H1 (cell line): ENCODE data around the gene OTOS.

Experiments
- EP300 ChIP-seq, 2 experiments: IDR thresholded peaks; 1 replicate in 1 of 2; 2 replicates in 1 of 2; pipeline ENCODE4 v1.6.1; 2011 to 2012; ENCODE audit warnings: low read depth in 2 of 2, low read length in 2 of 2, mild to moderate bottlenecking in 2 of 2, borderline replicate concordance in 1 of 2, inconsistent platforms in 1 of 2, moderate library complexity in 1 of 2
- GABPA ChIP-seq: IDR thresholded peaks from 2 replicates; pipeline ENCODE4 v1.6.1; 2011; ENCODE audit warnings: mild to moderate bottlenecking, low read length, moderate library complexity, borderline replicate concordance; ENCODE audit not compliant: insufficient read depth
- JUND ChIP-seq: IDR thresholded peaks from 2 replicates; pipeline ENCODE4 v1.6.1; 2011; ENCODE audit warnings: mild to moderate bottlenecking, improper control_type of control experiment, low read length
- POLR2A ChIP-seq, 2 experiments: IDR thresholded peaks; 1 replicate in 1 of 2; 2 replicates in 1 of 2; pipeline ENCODE4 v1.6.1; 2011; ENCODE audit warnings: low read depth in 2 of 2, low read length in 2 of 2, mild to moderate bottlenecking in 2 of 2; ENCODE audit errors: control extremely low read depth in 1 of 2
- POLR2AphosphoS5 ChIP-seq: IDR thresholded peaks from 2 replicates; pipeline ENCODE4 v1.6.1; 2011; ENCODE audit warnings: low read depth, low read length
- SP1 ChIP-seq: IDR thresholded peaks from 2 replicates; pipeline ENCODE4 v1.6.1; 2011; ENCODE audit warnings: low read depth, low read length
- TF ChIP-seq, protein P1 (sequence below), 3 experiments: IDR thresholded peaks; 1 replicate in 2 of 3; 2 replicates in 1 of 3; pipeline versions ENCODE4 v1.5.1 to v1.6.1; 2011; ENCODE audit warnings: low read length in 3 of 3, mild to moderate bottlenecking in 3 of 3, inconsistent platforms in 2 of 3, low read depth in 1 of 3, moderate library complexity in 1 of 3; ENCODE audit not compliant: insufficient read depth in 1 of 3; ENCODE audit errors: control extremely low read depth in 1 of 3

GRCh38 chr2:240162939-240163714 is 22.7 kb upstream of the OTOS start:
- TF ChIP-seq EP300 (IDR thresholded peaks at IDR 0.05; ENCODE audit: borderline replicate concordance in 1 of 2, low read depth in 2 of 2, low read length in 2 of 2) (no peak), JUND (no peak), POLR2A (IDR thresholded peaks at IDR 0.05; ENCODE audit: control extremely low read depth in 1 of 2, low read depth in 2 of 2, low read length in 2 of 2) (no peak), POLR2AphosphoS5 (no peak), SP1 (no peak), GABPA (no peak)
- TF ChIP-seq, protein P1, sequence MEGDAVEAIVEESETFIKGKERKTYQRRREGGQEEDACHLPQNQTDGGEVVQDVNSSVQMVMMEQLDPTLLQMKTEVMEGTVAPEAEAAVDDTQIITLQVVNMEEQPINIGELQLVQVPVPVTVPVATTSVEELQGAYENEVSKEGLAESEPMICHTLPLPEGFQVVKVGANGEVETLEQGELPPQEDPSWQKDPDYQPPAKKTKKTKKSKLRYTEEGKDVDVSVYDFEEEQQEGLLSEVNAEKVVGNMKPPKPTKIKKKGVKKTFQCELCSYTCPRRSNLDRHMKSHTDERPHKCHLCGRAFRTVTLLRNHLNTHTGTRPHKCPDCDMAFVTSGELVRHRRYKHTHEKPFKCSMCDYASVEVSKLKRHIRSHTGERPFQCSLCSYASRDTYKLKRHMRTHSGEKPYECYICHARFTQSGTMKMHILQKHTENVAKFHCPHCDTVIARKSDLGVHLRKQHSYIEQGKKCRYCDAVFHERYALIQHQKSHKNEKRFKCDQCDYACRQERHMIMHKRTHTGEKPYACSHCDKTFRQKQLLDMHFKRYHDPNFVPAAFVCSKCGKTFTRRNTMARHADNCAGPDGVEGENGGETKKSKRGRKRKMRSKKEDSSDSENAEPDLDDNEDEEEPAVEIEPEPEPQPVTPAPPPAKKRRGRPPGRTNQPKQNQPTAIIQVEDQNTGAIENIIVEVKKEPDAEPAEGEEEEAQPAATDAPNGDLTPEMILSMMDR (IDR thresholded peaks at IDR 0.05; ENCODE audit: control extremely low read depth in 1 of 3, insufficient read depth in 1 of 3, low read depth in 1 of 3, low read length in 3 of 3): no peak
